GM13976 (cell line): ENCODE data around the gene GGT6.

Experiments
- DNase-seq: peaks from one replicate; pipeline ENCODE4 v3.0.0; 2012; ENCODE audit warnings: low spot score
- CTCF ChIP-seq: IDR thresholded peaks from 2 replicates; pipeline ENCODE4 v1.5.1; 2012; ENCODE audit warnings: borderline replicate concordance, mild to moderate bottlenecking; ENCODE audit not compliant: insufficient read depth; ENCODE audit errors: extremely low read depth, missing control alignments, control extremely low read depth
- in situ Hi-C: fragments of 300-500 bp; cut with MboI; formaldehyde crosslinking; loops from one replicate; pipeline ENCODE4 v1.12.0; 2022; ENCODE audit warnings: low sequenced_read_pairs, mixed read lengths, inconsistent platforms; ENCODE audit not compliant: unreplicated experiment

The GGT6 gene

GRCh38 chr17:4549781-4550533 lies 10.4 kb downstream of the GGT6 start:
- in situ Hi-C loops, result no loop called here
- no peak for TF ChIP-seq CTCF
- no peak for DNase-seq

- no peak for TF ChIP-seq CTCF
- in situ Hi-C loops, result no loop called here
- no peak for DNase-seq
Measured at GRCh38 chr17:4548721-4549531, 11.5 kb downstream of the GGT6 start.

- DNase-seq, result no peak
- in situ Hi-C loops, result no loop called here
- no peak for TF ChIP-seq CTCF
Measured at GRCh38 chr17:4548061-4548461, 12.3 kb downstream of the GGT6 start.

- no peak for TF ChIP-seq CTCF
- in situ Hi-C loops, result no loop called here
- DNase-seq, result no peak
Measured at GRCh38 chr17:4547118-4547906, 13.1 kb downstream of the GGT6 start.

GRCh38 chr17:4545217-4545951 lies 15.0 kb downstream of the GGT6 start:
- TF ChIP-seq CTCF, result no peak
- no peak for DNase-seq
- in situ Hi-C loops, result no loop called here

GRCh38 chr17:4544951-4545216 lies 15.5 kb downstream of the GGT6 start:
- in situ Hi-C loops, result no loop called here
- TF ChIP-seq CTCF, result no peak
- no peak for DNase-seq
